Thyroid gland (tissue), 4 donors: ENCODE results near the gene CRISPLD2. TPM values are rescaled to one million over a fixed set of nuclear protein-coding genes. Genes with fewer than 3 reads are reported as not detected.
A peak's percentile ranks its signal among the peaks of the same experiment; 100 is the strongest.

ENCODE experiments used
- DNase-seq, 2 donors: peaks; one replicate each; pipeline ENCODE4 v3.0.0-alpha.2; 2019
- H3K27ac ChIP-seq, 3 donors: fragments of 200-600 bp; sonication (generic); 1 replicate in 2 of 3; 2 replicates in 1 of 3; pipeline ENCODE4 v1.5.1; 2016 to 2019; ENCODE audit warnings: mild to moderate bottlenecking in 1 of 3, moderate library complexity in 1 of 3
- H3K27me3 ChIP-seq: fragments of 200-600 bp; sonication (generic); one replicate; pipeline ENCODE4 v1.5.1; 2019
- H3K36me3 ChIP-seq, 2 donors: fragments of 200-600 bp; sonication (generic); one replicate each; pipeline ENCODE4 v1.5.1; 2016 to 2019
- H3K4me1 ChIP-seq, 2 donors: fragments of 200-600 bp; sonication (generic); one replicate each; pipeline ENCODE4 v1.5.1; 2017 to 2019
- H3K4me3 ChIP-seq, 3 donors: fragments of 200-600 bp; sonication (generic); replicated peaks in 1 of 3; 1 replicate in 2 of 3; 2 replicates in 1 of 3; pipeline ENCODE4 v1.5.1; 2016; ENCODE audit warnings: mild to moderate bottlenecking in 1 of 3
- H3K9me3 ChIP-seq: fragments of 200-600 bp; sonication (generic); one replicate; pipeline ENCODE4 v1.5.1; 2017
- CTCF ChIP-seq, 6 experiments: fragments of 200-600 bp in 3 of 6; fragments of 450-650 bp in 3 of 6; sonication (generic) in 3 of 6; IDR thresholded peaks; one replicate each; pipeline ENCODE4 v1.5.1; 2016 to 2019; ENCODE audit warnings: antibody characterized with exemption in 6 of 6, mild to moderate bottlenecking in 2 of 6, inconsistent platforms in 1 of 6, moderate library complexity in 1 of 6
- POLR2A ChIP-seq, 2 donors: fragments of 450-650 bp; IDR thresholded peaks; one replicate each; pipeline ENCODE4 v1.6.1; 2017; ENCODE audit warnings: antibody characterized with exemption in 2 of 2, mild to moderate bottlenecking in 2 of 2, moderate library complexity in 1 of 2
- whole genome bisulfite sequencing, 2 donors: methylation state at CpG; one replicate each; pipeline ENCODE4 v1.1.5; 2017; 5-methylcytosine and 5-hydroxymethylcytosine counted together
- intact Hi-C: fragments of 100-400 bp; cut with DNase I; formaldehyde crosslinking; loops from one replicate; pipeline ENCODE4 v1.15.1; 2023
- total RNA-seq, 4 donors: library from RNA; depleted of rRNA; stranded (reverse); fragments of >200 nt; gene quantifications; one replicate each; pipeline ENCODE4 v1.2.3, GENCODE V29; 2016

CRISPLD2 gene
- 100 to 1,000 TPM in 2 of 4 donors, 10 to 100 TPM in 2; 48.0 to 261 (median 108) TPM for total RNA-seq

GRCh38 chr16:84819644-84820304, at the start of gene CRISPLD2:
CRISPLD2 (plus strand) TSS chr16:84819985; CDS start chr16:84838496, 18,511 bp downstream.
- WGBS, 2 donors, result 3 to 9% methylated on average over 16 to 19 of the region's 53 CpGs
- H3K9me3 ChIP-seq, result no peaks in the 10 kb centered on the region
- H3K27ac ChIP-seq, result peak within 1 kb of the TSS; percentile 8 to 70 (median 68)
- H3K36me3 ChIP-seq, result no peaks in the 10 kb centered on the region
- peak in 1 of 2 donors; percentile 96 for TF ChIP-seq POLR2A (IDR thresholded peaks at IDR 0.05)
- TF ChIP-seq CTCF (IDR thresholded peaks at IDR 0.05), result peak in 1 of 6 experiments; percentile 18
- H3K4me3 ChIP-seq, result peak within 1 kb of the TSS; percentile 3 to 25 (median 11)
- peak; percentile 95 to 96 for DNase-seq
- H3K27me3 ChIP-seq, result no peaks in the 10 kb centered on the region
- intact Hi-C loops, result no loop called here
- H3K4me1 ChIP-seq, result peaks cover 6 to 12% of the 10 kb centered on the region in 2 donors

GRCh38 chr16:84773312-84773711, 46.5 kb upstream of the CRISPLD2 start:
- Histone ChIP-seq H3K27me3 (no peaks in the 10 kb centered on the region), H3K4me3 (no peak overlapping the region), H3K36me3 (peaks cover 45 to 49% of the 10 kb centered on the region in 2 donors), H3K4me1 (no peaks in the 10 kb centered on the region), H3K9me3 (no peaks in the 10 kb centered on the region), H3K27ac (no peak overlapping the region)
- intact Hi-C loops, result no loop called here
- TF ChIP-seq POLR2A (IDR thresholded peaks at IDR 0.05), result no peak
- WGBS, 2 donors, result 90 to 96% methylated on average over 10 of the region's 10 CpGs
- DNase-seq, result no peak

- no peaks in the 10 kb centered on the region for H3K4me1 ChIP-seq
- WGBS, 2 donors, result 84 to 89% methylated on average over 4 of the region's 4 CpGs
- TF ChIP-seq POLR2A (IDR thresholded peaks at IDR 0.05) (no peak), CTCF (IDR thresholded peaks at IDR 0.05) (no peak)
- no peak for DNase-seq
- H3K4me3 ChIP-seq, result no peak overlapping the region
- no peaks in the 10 kb centered on the region for H3K9me3 ChIP-seq
- no peaks in the 10 kb centered on the region for H3K27me3 ChIP-seq
- H3K36me3 ChIP-seq, result peaks cover 34 to 46% of the 10 kb centered on the region in 2 donors
- no peak overlapping the region for H3K27ac ChIP-seq
- intact Hi-C loops, result no loop called here
Measured at GRCh38 chr16:84774810-84775209, 45.0 kb upstream of the CRISPLD2 start.

GRCh38 chr16:84775262-84775810, 44.4 kb upstream of the CRISPLD2 start:
- no peak for TF ChIP-seq CTCF (IDR thresholded peaks at IDR 0.05)
- no peak for TF ChIP-seq POLR2A (IDR thresholded peaks at IDR 0.05)
- H3K4me3 ChIP-seq, result no peak overlapping the region
- no peak for DNase-seq
- peaks cover 34 to 46% of the 10 kb centered on the region in 2 donors for H3K36me3 ChIP-seq
- H3K27ac ChIP-seq, result no peak overlapping the region
- no peaks in the 10 kb centered on the region for H3K4me1 ChIP-seq
- H3K27me3 ChIP-seq, result no peaks in the 10 kb centered on the region
- WGBS, 2 donors, result 92% methylated on average over 8 to 14 of the region's 14 CpGs
- no peaks in the 10 kb centered on the region for H3K9me3 ChIP-seq
- intact Hi-C loops, result no loop called here

- no peaks in the 10 kb centered on the region for H3K9me3 ChIP-seq
- H3K36me3 ChIP-seq, result peaks cover 32 to 46% of the 10 kb centered on the region in 2 donors
- intact Hi-C loops, result no loop called here
- no peaks in the 10 kb centered on the region for H3K27me3 ChIP-seq
- TF ChIP-seq CTCF (IDR thresholded peaks at IDR 0.05) (no peak), POLR2A (IDR thresholded peaks at IDR 0.05) (no peak)
- H3K4me1 ChIP-seq, result no peaks in the 10 kb centered on the region
- no peak overlapping the region for H3K27ac ChIP-seq
- DNase-seq, result no peak
- 97% methylated on average over 2 to 5 of the region's 5 CpGs for WGBS, 2 donors
- no peak overlapping the region for H3K4me3 ChIP-seq
Measured at GRCh38 chr16:84777435-84777834, 42.4 kb upstream of the CRISPLD2 start.
